SU-DHL-6 (cell line): ENCODE results near the gene LRFN2.

Experiments used
- H2AFZ ChIP-seq: fragments of 200-600 bp; sonication (generic); 2 replicates; pipeline ENCODE4 v1.6.1; 2014; ENCODE audit warnings: low read depth, mild to moderate bottlenecking, moderate library complexity, mixed read lengths, antibody characterized with exemption, low read length; ENCODE audit not compliant: severe bottlenecking
- H3F3A ChIP-seq: fragments of 200-600 bp; shearing (Covaris generic); 2 replicates; pipeline ENCODE4 v1.6.0; 2016; ENCODE audit warnings: antibody characterized with exemption, mild to moderate bottlenecking; ENCODE audit not compliant: insufficient read depth
- H3K27ac ChIP-seq: fragments of 200-600 bp; sonication (generic); 2 replicates; pipeline ENCODE4 v1.5.1; 2016; ENCODE audit warnings: low read depth, mild to moderate bottlenecking, low read length, moderate library complexity, mixed read lengths
- H3K27me3 ChIP-seq: fragments of 200-600 bp; sonication (generic), shearing (Covaris generic); 2 replicates; pipeline ENCODE4 v1.6.0; 2014; ENCODE audit warnings: mild to moderate bottlenecking, low read length
- H3K36me3 ChIP-seq: fragments of 200-600 bp; sonication (generic); 2 replicates; pipeline ENCODE4 v1.6.1; 2014; ENCODE audit warnings: mild to moderate bottlenecking, low read length, mixed read lengths
- H3K4me2 ChIP-seq: fragments of 300-600, 200-600 bp; shearing (Covaris generic), sonication (generic); 2 replicates; pipeline ENCODE4 v1.6.0; 2014; ENCODE audit warnings: low read length, low read depth, mild to moderate bottlenecking; ENCODE audit not compliant: poor library complexity, severe bottlenecking
- H3K4me3 ChIP-seq: fragments of 200-600 bp; sonication (generic); 2 replicates; pipeline ENCODE4 v1.5.1; 2014; ENCODE audit warnings: antibody characterized with exemption, low read length, mild to moderate bottlenecking, mixed read lengths; ENCODE audit not compliant: insufficient read depth, poor library complexity, severe bottlenecking
- H3K79me2 ChIP-seq: fragments of 200-600 bp; sonication (generic); 2 replicates; pipeline ENCODE4 v1.6.1; 2014; ENCODE audit warnings: mild to moderate bottlenecking, low read length, moderate library complexity; ENCODE audit not compliant: insufficient read depth
- H3K9ac ChIP-seq: fragments of 200-600 bp; sonication (generic); 2 replicates; pipeline ENCODE4 v1.7.0; 2014; ENCODE audit warnings: mild to moderate bottlenecking, low read length
- H3K9me2 ChIP-seq: fragments of 200-600 bp; sonication (generic); replicated peaks from 2 replicates; pipeline ENCODE4 v1.6.1; 2014; ENCODE audit warnings: low read length; ENCODE audit not compliant: insufficient read depth
- H3K9me3 ChIP-seq: fragments of 200-600 bp; sonication (generic); 2 replicates; pipeline ENCODE4 v1.6.1; 2014; ENCODE audit warnings: low read length, mixed read lengths; ENCODE audit not compliant: insufficient read depth
- H4K20me1 ChIP-seq: fragments of 200-600 bp; sonication (generic); 2 replicates; pipeline ENCODE4 v1.6.1; 2014; ENCODE audit warnings: low read depth, mild to moderate bottlenecking, antibody characterized with exemption, low read length, moderate library complexity, mixed read lengths
- CTCF ChIP-seq: fragments of 200-600 bp; sonication (generic); IDR thresholded peaks from one replicate; pipeline ENCODE4 v1.5.1; 2017; ENCODE audit warnings: antibody characterized with exemption, mild to moderate bottlenecking, low read length, moderate library complexity; ENCODE audit not compliant: insufficient read depth, poor library complexity, severe bottlenecking
- EZH2phosphoT487 ChIP-seq: fragments of 200-600 bp; sonication (generic), shearing (Covaris generic); conservative IDR thresholded peaks from 2 replicates; pipeline ENCODE4 v1.6.1; 2018; ENCODE audit warnings: mild to moderate bottlenecking, antibody characterized with exemption, low read length, moderate library complexity, mixed read lengths

The LRFN2 gene

GRCh38 chr6:40586369-40587201 is 579 bp downstream of the LRFN2 start:
- Histone ChIP-seq H3K4me2 (no peak overlapping the region), H3K79me2 (no peaks in the 10 kb centered on the region), H2AFZ (no peak overlapping the region), H3K27ac (no peak overlapping the region), H3K9ac (no peak overlapping the region), H3K9me2 (no peaks in the 10 kb centered on the region), H3K27me3 (no peaks in the 10 kb centered on the region), H3K9me3 (no peaks in the 10 kb centered on the region), H3K36me3 (no peaks in the 10 kb centered on the region), H3F3A (no peaks in the 10 kb centered on the region), H3K4me3 (no peak overlapping the region), H4K20me1 (no peaks in the 10 kb centered on the region)
- TF ChIP-seq CTCF (no peak), EZH2phosphoT487 (no peak)

- Histone ChIP-seq H3K27me3 (no peaks in the 10 kb centered on the region), H3K9me2 (no peaks in the 10 kb centered on the region), H3K36me3 (no peaks in the 10 kb centered on the region), H4K20me1 (no peaks in the 10 kb centered on the region), H3K9me3 (no peaks in the 10 kb centered on the region), H3K79me2 (no peaks in the 10 kb centered on the region), H3K4me2 (no peak overlapping the region), H3F3A (no peaks in the 10 kb centered on the region), H3K9ac (no peak overlapping the region), H3K4me3 (no peak overlapping the region), H3K27ac (no peak overlapping the region), H2AFZ (no peak overlapping the region)
- no peak for TF ChIP-seq EZH2phosphoT487
- TF ChIP-seq CTCF: no peak
Measured at GRCh38 chr6:40585651-40586269, 1.4 kb downstream of the LRFN2 start.

GRCh38 chr6:40585223-40585622 is 1.9 kb downstream of the LRFN2 start:
- Histone ChIP-seq H4K20me1 (no peaks in the 10 kb centered on the region), H3K79me2 (no peaks in the 10 kb centered on the region), H3K9me2 (no peaks in the 10 kb centered on the region), H3K36me3 (no peaks in the 10 kb centered on the region), H3K4me3 (no peak overlapping the region), H3K27me3 (no peaks in the 10 kb centered on the region), H3K9me3 (no peaks in the 10 kb centered on the region), H2AFZ (no peak overlapping the region), H3K4me2 (no peak overlapping the region), H3F3A (no peaks in the 10 kb centered on the region), H3K9ac (no peak overlapping the region), H3K27ac (no peak overlapping the region)
- TF ChIP-seq EZH2phosphoT487 (no peak), CTCF (no peak)
